Uterus (tissue), 2 donors: ENCODE results near the gene TMEM219.

Experiments
- CTCF ChIP-seq, 4 experiments: fragments of 200-600 bp in 2 of 4; fragments of 450-650 bp in 2 of 4; sonication (generic) in 2 of 4; IDR thresholded peaks; one replicate each; pipeline ENCODE4 v1.5.1; 2016 to 2019; ENCODE audit warnings: antibody characterized with exemption in 4 of 4, mild to moderate bottlenecking in 2 of 4, moderate library complexity in 1 of 4
- POLR2A ChIP-seq, 2 donors: fragments of 450-650 bp; IDR thresholded peaks; one replicate each; pipeline ENCODE4 v1.6.1; 2016; ENCODE audit warnings: antibody characterized with exemption in 2 of 2, mild to moderate bottlenecking in 1 of 2, moderate library complexity in 1 of 2

DNA sequence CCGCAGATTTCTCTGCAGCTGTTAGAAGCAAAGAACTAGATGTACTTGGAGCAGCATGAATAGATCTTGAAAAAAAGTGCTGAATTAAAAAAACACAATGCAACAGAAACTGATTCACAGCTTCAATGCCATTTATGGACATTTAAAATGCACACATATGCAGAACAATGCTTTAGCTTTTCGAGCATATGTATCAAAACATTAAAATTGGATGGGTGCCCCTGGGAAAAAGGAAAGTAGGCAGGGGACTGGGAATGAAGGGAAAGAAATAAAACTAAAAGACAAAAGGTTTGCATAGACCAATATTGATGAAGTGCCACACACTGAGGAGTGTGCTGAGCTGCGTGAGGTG, 40.9 kb upstream of the TMEM219 start:
- TF ChIP-seq CTCF (IDR thresholded peaks at IDR 0.05) = no peak
- no peak for TF ChIP-seq POLR2A (IDR thresholded peaks at IDR 0.05)
